Measurements from ENCODE around the gene LYRM7.

DNA sequence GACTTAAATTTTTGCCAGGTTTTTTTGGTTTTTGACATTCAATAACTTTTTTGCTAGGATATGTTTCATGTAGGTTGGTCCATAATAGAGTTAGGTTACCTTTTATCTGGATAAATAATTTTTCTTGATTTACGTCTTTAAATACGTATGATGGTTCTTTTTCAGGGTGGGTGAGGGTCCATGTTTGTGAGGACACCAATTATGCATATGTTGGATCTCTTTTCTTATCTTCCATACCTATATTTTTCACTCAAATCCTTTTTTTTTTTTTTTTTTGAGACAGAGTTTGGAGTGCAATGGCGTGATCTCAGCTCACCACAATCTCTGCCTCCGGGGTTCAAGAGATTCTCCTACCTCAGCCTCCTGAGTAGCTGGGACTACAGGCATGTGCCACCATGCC is 75.8 kb downstream of the LYRM7 start:
- TF ChIP-seq, protein P1, sequence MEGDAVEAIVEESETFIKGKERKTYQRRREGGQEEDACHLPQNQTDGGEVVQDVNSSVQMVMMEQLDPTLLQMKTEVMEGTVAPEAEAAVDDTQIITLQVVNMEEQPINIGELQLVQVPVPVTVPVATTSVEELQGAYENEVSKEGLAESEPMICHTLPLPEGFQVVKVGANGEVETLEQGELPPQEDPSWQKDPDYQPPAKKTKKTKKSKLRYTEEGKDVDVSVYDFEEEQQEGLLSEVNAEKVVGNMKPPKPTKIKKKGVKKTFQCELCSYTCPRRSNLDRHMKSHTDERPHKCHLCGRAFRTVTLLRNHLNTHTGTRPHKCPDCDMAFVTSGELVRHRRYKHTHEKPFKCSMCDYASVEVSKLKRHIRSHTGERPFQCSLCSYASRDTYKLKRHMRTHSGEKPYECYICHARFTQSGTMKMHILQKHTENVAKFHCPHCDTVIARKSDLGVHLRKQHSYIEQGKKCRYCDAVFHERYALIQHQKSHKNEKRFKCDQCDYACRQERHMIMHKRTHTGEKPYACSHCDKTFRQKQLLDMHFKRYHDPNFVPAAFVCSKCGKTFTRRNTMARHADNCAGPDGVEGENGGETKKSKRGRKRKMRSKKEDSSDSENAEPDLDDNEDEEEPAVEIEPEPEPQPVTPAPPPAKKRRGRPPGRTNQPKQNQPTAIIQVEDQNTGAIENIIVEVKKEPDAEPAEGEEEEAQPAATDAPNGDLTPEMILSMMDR (IDR thresholded peaks at IDR 0.05; ENCODE audit: poor library complexity): no peak
- TF ChIP-seq EZH2 (IDR thresholded peaks at IDR 0.05; ENCODE audit: borderline replicate concordance): no peak
